Stimulated activated CD8-positive, alpha-beta memory T cell treated with anti-CD3 and anti-CD28 coated beads, Interleukin-15, amount 100 ng/mL, for 24 hours (primary cell): ENCODE measurements around the gene GLT8D1.
"Not testable (repeated sequence)": the region's sequence is repeated elsewhere in the genome, so short reads cannot be mapped to it uniquely, and the experiment has no call there.

Source experiments
- DNase-seq: peaks from one replicate; pipeline ENCODE4 v3.0.0-alpha.2; 2020; ENCODE audit warnings: low read depth

The GLT8D1 gene

GRCh38 chr3:52679811-52680210, 25.8 kb downstream of the GLT8D1 start:
- no peak for DNase-seq

DNA sequence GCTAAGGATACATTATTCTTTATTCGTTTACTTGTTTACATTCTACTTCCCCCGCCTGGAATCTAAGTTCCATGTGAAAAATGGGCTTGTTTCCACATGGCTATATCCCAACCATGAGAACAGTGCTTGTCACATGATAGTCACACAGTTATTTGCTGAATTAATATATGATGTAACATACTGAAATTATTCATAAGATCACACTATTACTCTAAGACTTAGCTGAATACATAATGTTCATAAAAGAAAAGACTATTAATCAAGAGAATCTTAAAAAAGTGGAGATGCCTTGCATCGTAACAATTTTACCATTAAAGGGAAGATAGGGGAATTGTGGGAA, 26.4 kb downstream of the GLT8D1 start:
- no peak for DNase-seq

DNA sequence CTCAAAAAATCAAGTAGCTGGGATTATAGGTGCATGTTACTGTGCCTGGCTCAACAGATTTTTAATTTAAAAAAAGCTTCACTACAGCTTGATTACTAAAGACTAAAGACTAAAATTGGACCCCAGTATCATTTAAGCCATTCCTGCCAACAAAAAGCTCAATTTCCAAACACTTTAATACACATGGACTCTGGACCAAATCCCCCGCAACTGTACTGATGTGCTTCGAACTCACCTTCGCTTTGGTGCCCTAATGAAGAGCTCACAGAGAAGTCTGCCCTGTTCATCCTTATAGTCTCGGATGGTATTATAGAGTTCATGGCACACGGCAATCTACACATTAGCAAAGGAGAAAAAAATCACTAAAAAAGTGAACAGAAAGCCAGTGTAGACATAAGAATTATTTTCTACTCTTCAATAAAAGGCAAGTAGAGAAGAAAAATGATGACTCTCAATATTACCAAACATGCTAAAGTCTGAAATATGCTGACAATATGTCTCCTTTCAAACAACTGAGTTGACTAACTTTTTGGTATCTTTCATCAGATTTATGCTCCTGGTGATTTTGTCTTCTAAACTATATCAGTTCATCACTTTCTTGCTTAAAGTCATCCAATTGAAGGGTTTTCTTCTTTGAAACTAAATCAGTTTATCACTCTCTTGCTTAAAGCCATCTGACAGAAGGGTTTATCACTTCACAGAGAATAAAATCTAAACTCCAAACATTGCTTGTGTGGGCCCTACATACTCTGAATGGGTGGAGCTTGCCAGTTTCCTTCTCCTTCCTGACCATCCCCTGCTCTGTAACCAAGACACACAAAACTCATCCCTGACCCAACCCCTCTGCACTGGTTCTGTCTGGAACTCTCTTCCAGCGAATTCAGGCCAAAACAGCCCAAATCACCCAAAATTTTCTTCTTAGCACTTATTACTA, 27.1 kb downstream of the GLT8D1 start:
- no peak for DNase-seq

- not testable (repeated sequence) for DNase-seq
Measured at GRCh38 chr3:52676201-52676600, 29.4 kb downstream of the GLT8D1 start.

- no peak for DNase-seq
Measured at GRCh38 chr3:52671676-52672075, 33.9 kb downstream of the GLT8D1 start.

- no peak for DNase-seq
Measured at GRCh38 chr3:52670621-52671521, 34.7 kb downstream of the GLT8D1 start.

GRCh38 chr3:52663098-52663497, 42.5 kb downstream of the GLT8D1 start:
- DNase-seq, result no peak

DNA sequence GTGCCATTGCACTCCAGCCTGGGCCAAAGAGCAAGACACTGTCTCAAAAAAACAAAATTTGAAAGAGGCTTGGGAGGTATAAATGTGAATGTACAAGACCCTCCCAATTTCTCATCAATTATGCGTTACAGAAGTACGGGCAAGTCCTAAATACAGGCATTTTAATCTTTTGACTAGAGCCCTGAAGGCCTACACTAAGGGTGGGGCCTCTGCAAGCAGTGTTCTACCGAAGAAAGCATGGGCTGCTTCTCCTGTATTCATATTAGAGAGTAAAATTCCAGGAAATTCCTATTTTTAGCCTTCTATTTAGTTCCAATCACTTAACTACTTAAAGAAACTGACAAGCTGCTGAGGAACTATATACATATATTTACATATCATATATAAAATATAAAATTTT, 45.5 kb downstream of the GLT8D1 start:
- DNase-seq, result no peak

DNA sequence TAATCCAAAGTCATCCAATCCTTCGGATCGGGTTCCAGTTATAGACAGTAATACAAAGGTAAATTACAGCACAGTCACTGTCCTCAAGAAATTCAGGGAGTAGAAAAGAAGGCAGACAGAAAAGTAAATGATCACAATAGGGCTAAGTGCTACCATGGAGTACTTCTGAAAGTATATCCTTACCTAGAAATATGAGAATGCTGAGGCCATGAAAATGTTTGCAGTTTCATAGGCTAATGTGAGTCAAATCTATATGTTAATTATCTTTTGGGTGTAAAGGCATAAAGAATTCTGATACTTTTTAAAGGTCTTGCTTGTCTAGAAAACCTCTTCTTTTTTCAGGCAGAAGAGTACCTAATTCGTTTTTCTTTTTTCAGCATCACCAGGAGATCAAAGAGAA, 49.7 kb downstream of the GLT8D1 start:
- no peak for DNase-seq

GRCh38 chr3:52651592-52651991, 54.0 kb downstream of the GLT8D1 start:
- DNase-seq, result no peak

GRCh38 chr3:52650439-52650838, 55.2 kb downstream of the GLT8D1 start:
- DNase-seq, result no peak

GRCh38 chr3:52649461-52650210, 56.0 kb downstream of the GLT8D1 start:
- no peak for DNase-seq

GRCh38 chr3:52645549-52645948, 60.0 kb downstream of the GLT8D1 start:
- DNase-seq, result no peak
